ENCODE results near the gene USP36. TPM values are rescaled to one million over a fixed set of nuclear protein-coding genes. Genes with fewer than 3 reads are reported as not detected.

USP36 gene
- total and polyA plus RNA-seq, 4 donors: 22.5 to 41.0 (median 32.7) TPM

DNA sequence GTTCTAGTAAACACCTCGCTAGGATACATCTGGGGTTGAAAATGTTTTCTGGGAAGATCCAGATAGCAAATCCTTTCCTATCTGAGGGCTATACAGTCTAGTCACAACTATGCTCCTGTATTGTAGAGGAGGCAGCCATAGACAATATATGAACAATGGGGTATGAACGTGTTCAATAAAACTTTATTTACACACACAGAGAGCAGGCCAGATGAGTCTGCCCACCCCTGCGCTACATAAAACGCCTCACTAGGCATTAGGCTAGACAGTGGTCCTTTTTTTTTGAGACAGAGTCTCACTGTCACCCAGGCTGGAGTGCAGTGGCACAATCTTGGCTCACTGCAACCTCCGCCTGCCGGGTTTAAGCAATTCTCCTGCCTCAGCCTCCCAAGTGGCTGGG is 11.1 kb downstream of the USP36 start:
- Histone ChIP-seq H3K27me3 (ENCODE audit: control insufficient read depth, insufficient read depth, low read length) (no peaks in the 10 kb centered on the region), H3K9me3 (ENCODE audit: control insufficient read depth, insufficient read depth, low read length) (no peaks in the 10 kb centered on the region), H3K36me3 (ENCODE audit: control insufficient read depth, insufficient read depth, low read length) (peaks cover 77% of the 10 kb centered on the region), H3K4me1 (ENCODE audit: control insufficient read depth, insufficient read depth, low read length) (no peaks in the 10 kb centered on the region), H3K4me3 (ENCODE audit: low read depth, low read length) (no peak overlapping the region), H3K27ac (ENCODE audit: low read depth, low read length) (no peak overlapping the region)
- 82% methylated on average over 4 of the region's 6 CpGs for WGBS (ENCODE audit: insufficient coverage)
- DNase-seq (ENCODE audit: low read depth in 4 of 6, low spot score in 6 of 6): no peak

DNA sequence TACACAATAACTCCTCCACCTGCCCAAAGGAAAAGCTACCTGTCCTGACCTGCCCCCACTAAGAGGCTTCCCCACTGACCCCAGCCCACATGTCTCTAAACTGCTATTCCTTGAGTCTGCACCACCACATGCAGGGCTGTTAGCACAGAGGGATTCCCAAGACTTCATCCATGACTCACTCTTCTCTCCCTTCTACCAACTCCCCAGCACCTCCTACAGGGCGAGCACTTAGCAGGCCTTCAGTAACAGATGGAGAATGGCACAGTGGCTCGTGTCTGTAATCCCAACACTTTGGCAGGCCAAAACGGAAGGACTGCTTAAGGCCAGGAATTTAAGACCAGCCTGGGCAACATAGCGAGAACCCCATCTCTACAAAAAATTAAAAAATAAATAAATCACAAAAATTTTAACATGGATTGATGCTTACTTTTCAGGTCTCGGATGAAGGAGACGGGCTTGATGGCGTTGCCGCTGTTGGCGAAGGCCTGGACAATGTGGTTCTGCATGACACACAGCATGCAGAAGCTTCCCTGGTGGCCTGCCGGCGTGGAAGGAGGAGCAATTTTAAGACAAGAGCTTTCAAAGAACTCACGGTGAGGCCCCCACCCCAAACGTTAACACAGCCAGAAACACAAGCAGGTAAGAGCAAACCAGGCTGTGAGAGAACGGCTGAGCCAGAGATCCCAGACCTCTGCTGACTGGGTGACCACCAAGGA is 12.0 kb downstream of the USP36 start:
- DNase-seq (ENCODE audit: low read depth in 4 of 6, low spot score in 6 of 6): no peak
- no peak overlapping the region for H3K27ac ChIP-seq (ENCODE audit: low read depth, low read length)
- WGBS (ENCODE audit: insufficient coverage): 91% methylated on average over 11 of the region's 14 CpGs
- H3K4me3 ChIP-seq (ENCODE audit: low read depth, low read length): no peak overlapping the region
- no peaks in the 10 kb centered on the region for H3K27me3 ChIP-seq (ENCODE audit: control insufficient read depth, insufficient read depth, low read length)
- peaks cover 83% of the 10 kb centered on the region for H3K36me3 ChIP-seq (ENCODE audit: control insufficient read depth, insufficient read depth, low read length)
- H3K4me1 ChIP-seq (ENCODE audit: control insufficient read depth, insufficient read depth, low read length): peaks cover under 1% of the 10 kb centered on the region
- no peaks in the 10 kb centered on the region for H3K9me3 ChIP-seq (ENCODE audit: control insufficient read depth, insufficient read depth, low read length)

DNA sequence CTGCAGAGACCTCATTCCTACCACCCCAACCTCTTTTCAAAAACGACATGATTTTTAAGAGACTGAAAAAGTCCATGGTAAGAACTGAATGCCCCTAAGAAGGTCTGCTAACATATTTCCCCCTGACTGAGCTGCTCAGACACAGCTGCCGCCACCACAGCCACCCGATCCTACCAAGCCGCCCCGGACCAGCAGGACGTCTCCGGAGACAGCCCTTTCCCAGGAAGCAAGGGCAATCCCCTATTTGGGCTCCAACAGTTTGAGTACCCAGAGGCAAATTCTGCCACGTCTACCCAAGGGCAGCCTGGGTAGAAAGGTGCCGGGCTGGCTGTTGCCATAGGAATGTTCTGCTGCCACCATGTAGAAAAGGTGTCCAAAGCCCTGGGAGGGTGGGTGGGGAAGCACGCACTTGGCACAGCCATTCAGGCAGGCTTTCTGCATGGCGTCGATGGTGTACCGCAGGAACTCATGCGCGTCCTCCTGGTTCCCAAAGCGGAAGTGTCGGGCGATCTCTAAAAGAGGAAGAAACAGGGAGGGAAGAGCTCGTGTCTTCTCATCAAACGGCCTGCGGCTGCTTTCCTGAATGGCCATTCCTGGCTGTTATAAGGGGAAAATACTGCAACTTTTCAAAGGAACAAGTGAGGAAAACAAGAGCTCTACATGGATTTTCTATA is 13.6 kb downstream of the USP36 start:
- H3K36me3 ChIP-seq (ENCODE audit: control insufficient read depth, insufficient read depth, low read length): peaks cover 84% of the 10 kb centered on the region
- H3K27me3 ChIP-seq (ENCODE audit: control insufficient read depth, insufficient read depth, low read length): no peaks in the 10 kb centered on the region
- no peak for DNase-seq (ENCODE audit: low read depth in 4 of 6, low spot score in 6 of 6)
- WGBS (ENCODE audit: insufficient coverage): 94% methylated on average over 18 of the region's 21 CpGs
- no peak overlapping the region for H3K27ac ChIP-seq (ENCODE audit: low read depth, low read length)
- H3K9me3 ChIP-seq (ENCODE audit: control insufficient read depth, insufficient read depth, low read length): no peaks in the 10 kb centered on the region
- H3K4me1 ChIP-seq (ENCODE audit: control insufficient read depth, insufficient read depth, low read length): peaks cover 6% of the 10 kb centered on the region
- no peak overlapping the region for H3K4me3 ChIP-seq (ENCODE audit: low read depth, low read length)

DNA sequence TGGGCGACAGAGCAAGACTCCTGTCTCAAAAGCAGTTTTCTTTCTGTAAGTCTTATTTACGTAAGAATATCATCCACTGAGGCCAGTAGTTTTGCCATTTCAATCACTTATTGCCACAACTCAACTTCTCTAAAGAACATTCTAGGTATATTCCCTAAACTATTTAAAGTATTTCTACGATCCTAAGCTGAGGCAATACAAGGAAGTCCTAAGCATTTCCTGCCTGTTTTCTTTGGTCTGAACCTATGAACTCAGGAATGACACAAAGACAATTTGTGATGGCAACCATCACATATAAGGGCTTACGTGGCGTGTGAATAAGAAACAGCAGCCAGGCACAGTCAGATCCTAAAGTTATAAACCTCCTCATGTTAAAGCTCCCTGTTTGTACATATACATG is 14.2 kb downstream of the USP36 start:
- Histone ChIP-seq H3K4me1 (ENCODE audit: control insufficient read depth, insufficient read depth, low read length) (peaks cover 6% of the 10 kb centered on the region), H3K27ac (ENCODE audit: low read depth, low read length) (no peak overlapping the region), H3K4me3 (ENCODE audit: low read depth, low read length) (no peak overlapping the region), H3K36me3 (ENCODE audit: control insufficient read depth, insufficient read depth, low read length) (peaks cover 85% of the 10 kb centered on the region), H3K27me3 (ENCODE audit: control insufficient read depth, insufficient read depth, low read length) (no peaks in the 10 kb centered on the region), H3K9me3 (ENCODE audit: control insufficient read depth, insufficient read depth, low read length) (no peaks in the 10 kb centered on the region)
- no peak for DNase-seq (ENCODE audit: low read depth in 4 of 6, low spot score in 6 of 6)
- 100% methylated on average over 2 of the region's 5 CpGs for WGBS (ENCODE audit: insufficient coverage)

DNA sequence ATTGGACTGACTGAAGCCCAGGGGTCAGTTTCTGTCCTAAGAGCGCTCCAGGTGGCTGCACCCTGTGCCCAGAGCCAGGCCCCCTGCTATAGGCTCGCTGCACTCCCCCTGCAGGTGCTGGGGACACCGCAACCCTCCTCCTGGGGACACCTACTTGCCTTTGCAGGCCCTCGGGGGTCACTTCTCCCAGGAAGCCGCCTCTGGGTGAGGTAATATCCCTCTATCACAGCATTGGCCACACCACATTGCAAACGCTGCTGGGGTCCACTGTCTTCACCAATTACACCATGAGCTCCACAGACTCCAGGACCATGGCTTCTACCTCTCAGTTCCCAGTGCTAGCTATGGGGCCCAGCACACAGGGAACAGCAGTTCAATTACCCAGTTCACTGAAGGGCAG is 14.9 kb downstream of the USP36 start:
- Histone ChIP-seq H3K27me3 (ENCODE audit: control insufficient read depth, insufficient read depth, low read length) (no peaks in the 10 kb centered on the region), H3K36me3 (ENCODE audit: control insufficient read depth, insufficient read depth, low read length) (peaks cover 85% of the 10 kb centered on the region), H3K27ac (ENCODE audit: low read depth, low read length) (no peak overlapping the region), H3K9me3 (ENCODE audit: control insufficient read depth, insufficient read depth, low read length) (no peaks in the 10 kb centered on the region), H3K4me1 (ENCODE audit: control insufficient read depth, insufficient read depth, low read length) (peaks cover 6% of the 10 kb centered on the region), H3K4me3 (ENCODE audit: low read depth, low read length) (no peak overlapping the region)
- WGBS (ENCODE audit: insufficient coverage): 99% methylated on average over 6 of the region's 6 CpGs
- DNase-seq (ENCODE audit: low read depth in 4 of 6, low spot score in 6 of 6): no peak

DNA sequence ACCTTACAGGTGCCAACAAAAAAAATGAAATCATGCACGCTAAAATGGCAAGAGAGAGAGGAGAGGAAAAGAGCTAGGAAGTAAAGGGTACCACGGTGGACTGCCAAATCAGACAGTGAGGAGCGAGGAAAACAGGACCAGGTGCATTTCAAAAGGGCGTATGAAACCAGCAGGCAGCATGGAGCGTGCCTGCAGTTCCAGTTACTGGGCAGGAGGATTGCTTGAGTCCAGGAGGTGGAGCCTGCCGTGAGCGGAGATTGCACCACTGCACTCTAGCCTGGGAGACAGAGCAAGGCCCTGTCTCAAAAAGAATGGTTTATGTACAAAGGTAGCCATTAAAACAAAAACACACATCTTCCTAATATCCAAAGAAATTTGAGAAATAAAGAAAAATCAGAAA is 16.4 kb downstream of the USP36 start:
- Histone ChIP-seq H3K36me3 (ENCODE audit: control insufficient read depth, insufficient read depth, low read length) (peaks cover 94% of the 10 kb centered on the region), H3K27ac (ENCODE audit: low read depth, low read length) (no peak overlapping the region)
- whole genome bisulfite sequencing (ENCODE audit: insufficient coverage): 92% methylated on average over 5 of the region's 7 CpGs

DNA sequence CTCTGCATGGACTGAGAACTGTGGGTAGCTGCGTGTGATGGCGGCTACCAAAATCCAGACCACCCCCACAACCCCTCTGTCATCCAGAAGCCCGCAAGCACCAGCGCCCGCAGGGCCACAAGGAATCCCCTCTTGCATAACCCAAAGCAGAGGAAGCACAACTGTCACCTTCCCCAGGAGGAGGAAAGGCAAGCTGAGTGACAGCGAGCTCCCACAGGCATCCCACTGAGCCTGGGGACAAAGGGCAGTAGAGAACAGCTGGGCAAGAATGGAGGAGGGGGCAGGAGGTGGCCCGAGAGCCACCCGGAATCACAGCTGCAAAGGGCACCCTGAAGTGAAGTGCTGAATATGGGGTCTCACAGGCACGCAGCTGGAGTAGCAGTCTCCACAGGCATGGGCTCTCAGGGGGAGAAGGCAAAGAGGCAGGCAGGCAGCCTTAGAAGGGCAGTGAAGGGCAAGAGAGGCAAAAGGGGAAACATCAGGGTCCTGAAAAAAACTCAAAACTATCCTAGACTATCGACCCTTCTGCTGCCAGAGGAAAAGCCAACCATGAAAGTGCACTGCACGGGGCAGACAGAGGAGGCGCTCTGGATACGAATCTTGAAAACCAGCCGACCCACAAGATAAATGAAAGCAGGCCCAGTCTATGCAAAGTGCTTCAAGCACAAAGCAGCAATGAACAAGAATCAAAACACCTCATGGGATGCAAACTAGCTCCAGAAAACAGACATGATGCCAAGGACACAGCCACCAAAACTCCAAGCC is 17.1 kb downstream of the USP36 start:
- H3K27ac ChIP-seq (ENCODE audit: low read depth, low read length): no peak overlapping the region
- WGBS (ENCODE audit: insufficient coverage): 81% methylated on average over 14 of the region's 14 CpGs
- peaks cover 6% of the 10 kb centered on the region for H3K4me1 ChIP-seq (ENCODE audit: control insufficient read depth, insufficient read depth, low read length)
- no peak for DNase-seq (ENCODE audit: low read depth in 4 of 6, low spot score in 6 of 6)
- H3K36me3 ChIP-seq (ENCODE audit: control insufficient read depth, insufficient read depth, low read length): peaks cover 94% of the 10 kb centered on the region
- no peaks in the 10 kb centered on the region for H3K27me3 ChIP-seq (ENCODE audit: control insufficient read depth, insufficient read depth, low read length)
- H3K4me3 ChIP-seq (ENCODE audit: low read depth, low read length): no peak overlapping the region
- no peaks in the 10 kb centered on the region for H3K9me3 ChIP-seq (ENCODE audit: control insufficient read depth, insufficient read depth, low read length)

More for the DNA sequence above, 16.4 kb downstream of the USP36 start:
- no peaks in the 10 kb centered on the region for H3K27me3 ChIP-seq (ENCODE audit: control insufficient read depth, insufficient read depth, low read length)
- H3K4me1 ChIP-seq (ENCODE audit: control insufficient read depth, insufficient read depth, low read length): peaks cover 6% of the 10 kb centered on the region
- H3K9me3 ChIP-seq (ENCODE audit: control insufficient read depth, insufficient read depth, low read length): no peaks in the 10 kb centered on the region
- no peak for DNase-seq (ENCODE audit: low read depth in 4 of 6, low spot score in 6 of 6)
- no peak overlapping the region for H3K4me3 ChIP-seq (ENCODE audit: low read depth, low read length)

DNA sequence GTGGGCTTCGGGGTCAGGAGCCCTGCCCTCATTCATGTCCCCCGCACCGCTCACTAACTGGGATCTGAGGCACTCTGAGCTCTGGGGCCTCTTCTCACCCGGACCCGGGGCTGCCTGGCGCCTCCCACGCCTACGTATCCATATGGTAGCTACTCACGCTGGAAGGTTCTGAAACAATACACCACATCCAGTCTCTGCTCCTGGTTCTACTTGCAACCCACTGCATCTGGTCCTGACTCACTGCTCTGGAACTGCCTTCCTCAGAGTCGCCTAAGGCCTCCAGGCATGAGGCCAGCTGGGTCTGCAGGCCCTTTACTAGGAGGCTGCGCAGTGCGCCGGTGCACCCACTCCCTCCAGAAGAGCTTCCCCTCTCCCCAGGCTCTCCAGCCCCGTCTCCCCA is 18.1 kb downstream of the USP36 start:
- peaks cover 6% of the 10 kb centered on the region for H3K4me1 ChIP-seq (ENCODE audit: control insufficient read depth, insufficient read depth, low read length)
- H3K4me3 ChIP-seq (ENCODE audit: low read depth, low read length): no peak overlapping the region
- WGBS (ENCODE audit: insufficient coverage): 95% methylated on average over 13 of the region's 14 CpGs
- no peaks in the 10 kb centered on the region for H3K27me3 ChIP-seq (ENCODE audit: control insufficient read depth, insufficient read depth, low read length)
- DNase-seq (ENCODE audit: low read depth in 4 of 6, low spot score in 6 of 6): no peak
- H3K9me3 ChIP-seq (ENCODE audit: control insufficient read depth, insufficient read depth, low read length): no peaks in the 10 kb centered on the region
- H3K27ac ChIP-seq (ENCODE audit: low read depth, low read length): peak overlapping the region; percentile 25
- H3K36me3 ChIP-seq (ENCODE audit: control insufficient read depth, insufficient read depth, low read length): peaks cover 94% of the 10 kb centered on the region

DNA sequence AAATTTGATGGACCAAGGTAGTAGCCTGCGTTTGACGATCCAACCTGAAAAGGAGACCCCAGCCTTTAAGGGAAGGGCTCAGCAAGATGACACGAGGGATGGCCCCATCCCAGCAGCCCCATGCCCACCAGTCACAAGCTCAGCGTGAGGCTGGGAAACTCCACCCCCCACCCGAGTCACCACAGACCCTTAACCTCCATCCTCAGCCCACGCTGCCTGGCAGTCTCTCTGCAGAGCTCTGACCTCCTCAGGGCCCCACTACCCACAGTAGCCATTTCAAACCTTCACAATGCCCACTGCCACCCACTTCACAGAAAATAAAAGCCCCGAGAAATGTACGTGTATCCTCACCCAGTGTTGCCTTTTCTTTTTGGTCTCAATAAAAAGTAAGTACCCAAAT is 18.7 kb downstream of the USP36 start:
- H3K27ac ChIP-seq (ENCODE audit: low read depth, low read length): no peak overlapping the region
- no peak for DNase-seq (ENCODE audit: low read depth in 4 of 6, low spot score in 6 of 6)

More for the DNA sequence above, 18.7 kb downstream of the USP36 start:
- Histone ChIP-seq H3K4me1 (ENCODE audit: control insufficient read depth, insufficient read depth, low read length) (peaks cover 6% of the 10 kb centered on the region), H3K27me3 (ENCODE audit: control insufficient read depth, insufficient read depth, low read length) (no peaks in the 10 kb centered on the region), H3K9me3 (ENCODE audit: control insufficient read depth, insufficient read depth, low read length) (no peaks in the 10 kb centered on the region), H3K36me3 (ENCODE audit: control insufficient read depth, insufficient read depth, low read length) (peaks cover 94% of the 10 kb centered on the region), H3K4me3 (ENCODE audit: low read depth, low read length) (no peak overlapping the region)
- WGBS (ENCODE audit: insufficient coverage): 95% methylated on average over 8 of the region's 8 CpGs
